Esophagus muscularis mucosa (tissue), 3 donors: ENCODE results near the gene SALL2.

Experiments
- POLR2AphosphoS5 ChIP-seq, 2 donors: sonication (generic); formaldehyde crosslinking; IDR thresholded peaks; one replicate each; pipeline ENCODE4 v1.6.1; 2017; ENCODE audit warnings: antibody characterized with exemption in 2 of 2
- TF ChIP-seq, protein P1 (sequence below), 3 experiments: fragments of 200-600 bp in 2 of 3; fragments of 450-650 bp in 1 of 3; sonication (generic) in 2 of 3; IDR thresholded peaks; one replicate each; pipeline ENCODE4 v1.5.1; 2017 to 2019; ENCODE audit warnings: antibody characterized with exemption in 3 of 3, mild to moderate bottlenecking in 2 of 3, moderate library complexity in 1 of 3

DNA sequence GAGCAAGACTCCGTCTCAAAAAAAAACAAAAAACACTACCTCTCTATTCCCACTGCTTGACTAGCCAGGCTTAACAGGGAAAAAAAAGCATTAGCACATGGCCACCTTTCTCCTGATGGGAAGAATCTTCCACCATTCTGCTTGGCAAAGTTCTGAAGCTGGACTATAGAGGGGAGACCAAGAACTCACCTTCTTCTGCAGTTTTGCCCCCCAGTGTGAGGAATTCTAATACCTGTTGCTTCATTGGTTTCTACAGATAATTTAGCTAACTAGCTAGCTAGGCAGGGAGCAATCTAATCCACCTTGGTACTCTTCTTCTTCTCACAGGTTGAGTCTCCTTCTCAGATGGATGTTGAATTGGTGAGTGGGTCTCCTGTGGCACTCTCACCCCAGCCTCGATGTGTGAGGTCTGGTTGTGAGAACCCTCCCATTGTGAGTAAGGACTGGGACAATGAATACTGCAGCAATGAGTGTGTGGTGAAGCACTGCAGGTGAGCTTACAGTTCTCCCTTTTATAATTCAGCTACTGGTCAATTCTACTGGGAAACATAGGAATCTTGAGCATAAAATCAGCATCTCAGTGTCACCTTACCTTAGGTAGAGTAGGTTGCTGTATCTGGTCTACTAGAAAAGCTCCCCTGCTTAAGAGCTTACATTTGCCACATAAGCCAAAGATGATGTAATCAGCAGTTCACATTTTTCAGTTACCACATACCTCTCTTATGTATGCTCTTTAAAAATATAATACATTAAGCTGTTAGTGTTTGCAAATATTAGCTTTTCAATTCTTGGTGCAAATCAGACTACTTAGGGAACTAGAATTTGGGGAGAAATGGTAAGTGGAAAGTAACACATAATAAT is 31.0 kb downstream of the SALL2 start:
- TF ChIP-seq POLR2AphosphoS5 (IDR thresholded peaks at IDR 0.05), result no peak
- TF ChIP-seq, protein P1, sequence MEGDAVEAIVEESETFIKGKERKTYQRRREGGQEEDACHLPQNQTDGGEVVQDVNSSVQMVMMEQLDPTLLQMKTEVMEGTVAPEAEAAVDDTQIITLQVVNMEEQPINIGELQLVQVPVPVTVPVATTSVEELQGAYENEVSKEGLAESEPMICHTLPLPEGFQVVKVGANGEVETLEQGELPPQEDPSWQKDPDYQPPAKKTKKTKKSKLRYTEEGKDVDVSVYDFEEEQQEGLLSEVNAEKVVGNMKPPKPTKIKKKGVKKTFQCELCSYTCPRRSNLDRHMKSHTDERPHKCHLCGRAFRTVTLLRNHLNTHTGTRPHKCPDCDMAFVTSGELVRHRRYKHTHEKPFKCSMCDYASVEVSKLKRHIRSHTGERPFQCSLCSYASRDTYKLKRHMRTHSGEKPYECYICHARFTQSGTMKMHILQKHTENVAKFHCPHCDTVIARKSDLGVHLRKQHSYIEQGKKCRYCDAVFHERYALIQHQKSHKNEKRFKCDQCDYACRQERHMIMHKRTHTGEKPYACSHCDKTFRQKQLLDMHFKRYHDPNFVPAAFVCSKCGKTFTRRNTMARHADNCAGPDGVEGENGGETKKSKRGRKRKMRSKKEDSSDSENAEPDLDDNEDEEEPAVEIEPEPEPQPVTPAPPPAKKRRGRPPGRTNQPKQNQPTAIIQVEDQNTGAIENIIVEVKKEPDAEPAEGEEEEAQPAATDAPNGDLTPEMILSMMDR (IDR thresholded peaks at IDR 0.05), result no peak
